Type B pancreatic cell (in vitro differentiated cells): ENCODE measurements around the gene PPP2R5B. TPM values are rescaled to one million over a fixed set of nuclear protein-coding genes. Genes with fewer than 3 reads are reported as not detected.

ENCODE experiments used
- DNase-seq: peaks from one replicate; pipeline ENCODE4 v3.0.0; 2021; ENCODE audit warnings: mixed read lengths; ENCODE audit not compliant: unreplicated experiment; ENCODE audit errors: extremely low spot score
- H3K27ac Mint-ChIP-seq: 2 replicates; pipeline ENCODE4 v1.8.0; 2021; ENCODE audit warnings: mild to moderate bottlenecking, mixed read lengths
- H3K27me3 Mint-ChIP-seq: 2 replicates; pipeline ENCODE4 v1.8.0; 2021; ENCODE audit warnings: mixed read lengths
- H3K36me3 Mint-ChIP-seq: 2 replicates; pipeline ENCODE4 v1.8.0; 2021; ENCODE audit warnings: mixed read lengths
- H3K4me1 Mint-ChIP-seq: one replicate; pipeline ENCODE4 v1.8.0; 2021; ENCODE audit warnings: mixed read lengths; ENCODE audit not compliant: unreplicated experiment
- H3K4me3 Mint-ChIP-seq: 2 replicates; pipeline ENCODE4 v1.8.0; 2021; ENCODE audit warnings: mild to moderate bottlenecking, mixed read lengths
- H3K9me3 Mint-ChIP-seq: 2 replicates; pipeline ENCODE4 v1.8.0; 2021; ENCODE audit warnings: mixed read lengths
- total RNA-seq: library from RNA; stranded (reverse); gene quantifications from 2 replicates; pipeline ENCODE4 v1.2.1, GENCODE V29; 2021; ENCODE audit warnings: low replicate concordance
- TF ChIP-seq, protein P1 (sequence below): fragments of 200-600 bp; sonication (generic); conservative IDR thresholded peaks from 2 replicates; pipeline ENCODE4 v1.5.0; 2021; ENCODE audit warnings: antibody characterized with exemption, mild to moderate bottlenecking

PPP2R5B gene
- total RNA-seq, 1 donor from 2014 or later = 19.4 TPM

DNA sequence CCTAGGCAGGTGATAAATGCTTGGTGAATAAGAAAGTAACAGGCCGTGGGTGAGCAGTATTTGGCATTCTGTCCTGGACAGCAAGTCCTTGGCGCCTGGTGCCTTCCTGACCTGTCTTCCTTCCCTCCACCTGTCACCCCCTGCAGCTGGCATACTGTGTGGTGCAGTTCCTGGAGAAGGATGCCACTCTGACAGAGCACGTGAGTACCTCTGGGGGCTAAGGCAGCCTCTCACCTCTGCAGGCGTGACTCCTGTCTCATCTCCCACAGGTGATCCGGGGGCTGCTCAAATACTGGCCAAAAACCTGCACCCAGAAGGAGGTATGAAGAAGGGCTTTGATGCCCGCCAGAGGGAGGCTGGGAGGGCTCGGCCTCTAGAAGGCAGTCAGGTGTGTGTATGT is 6.8 kb downstream of the PPP2R5B start:
- no peak overlapping the region for H3K4me3 Mint-ChIP-seq
- no peaks in the 10 kb centered on the region for H3K27me3 Mint-ChIP-seq
- H3K36me3 Mint-ChIP-seq = peaks cover 7% of the 10 kb centered on the region
- no peaks in the 10 kb centered on the region for H3K9me3 Mint-ChIP-seq
- no peak for DNase-seq
- H3K27ac Mint-ChIP-seq = no peak overlapping the region
- TF ChIP-seq, protein P1, sequence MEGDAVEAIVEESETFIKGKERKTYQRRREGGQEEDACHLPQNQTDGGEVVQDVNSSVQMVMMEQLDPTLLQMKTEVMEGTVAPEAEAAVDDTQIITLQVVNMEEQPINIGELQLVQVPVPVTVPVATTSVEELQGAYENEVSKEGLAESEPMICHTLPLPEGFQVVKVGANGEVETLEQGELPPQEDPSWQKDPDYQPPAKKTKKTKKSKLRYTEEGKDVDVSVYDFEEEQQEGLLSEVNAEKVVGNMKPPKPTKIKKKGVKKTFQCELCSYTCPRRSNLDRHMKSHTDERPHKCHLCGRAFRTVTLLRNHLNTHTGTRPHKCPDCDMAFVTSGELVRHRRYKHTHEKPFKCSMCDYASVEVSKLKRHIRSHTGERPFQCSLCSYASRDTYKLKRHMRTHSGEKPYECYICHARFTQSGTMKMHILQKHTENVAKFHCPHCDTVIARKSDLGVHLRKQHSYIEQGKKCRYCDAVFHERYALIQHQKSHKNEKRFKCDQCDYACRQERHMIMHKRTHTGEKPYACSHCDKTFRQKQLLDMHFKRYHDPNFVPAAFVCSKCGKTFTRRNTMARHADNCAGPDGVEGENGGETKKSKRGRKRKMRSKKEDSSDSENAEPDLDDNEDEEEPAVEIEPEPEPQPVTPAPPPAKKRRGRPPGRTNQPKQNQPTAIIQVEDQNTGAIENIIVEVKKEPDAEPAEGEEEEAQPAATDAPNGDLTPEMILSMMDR = no peak
- peaks cover 12% of the 10 kb centered on the region for H3K4me1 Mint-ChIP-seq

DNA sequence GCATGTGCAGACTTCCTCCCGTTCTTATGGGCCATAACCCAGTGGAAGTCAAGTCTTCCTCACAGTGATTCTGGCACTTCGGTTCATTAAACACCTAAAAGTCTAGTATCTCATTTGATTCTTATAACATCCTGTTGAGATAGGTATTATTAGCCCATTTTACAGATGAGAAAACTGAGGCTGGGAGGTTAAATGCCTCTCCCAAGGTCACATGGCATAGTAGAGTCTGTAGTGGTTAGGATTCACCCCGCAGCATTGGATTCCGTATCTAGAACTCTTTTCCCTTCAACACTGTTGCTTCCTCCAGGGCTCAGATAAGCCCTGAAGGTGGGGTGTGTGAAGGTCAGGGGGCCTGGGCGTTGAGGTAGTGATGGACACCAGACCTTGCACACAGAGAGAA is 7.8 kb downstream of the PPP2R5B start:
- H3K27ac Mint-ChIP-seq = no peak overlapping the region
- no peak for DNase-seq
- no peaks in the 10 kb centered on the region for H3K27me3 Mint-ChIP-seq
- H3K9me3 Mint-ChIP-seq = no peaks in the 10 kb centered on the region
- H3K36me3 Mint-ChIP-seq = peaks cover 7% of the 10 kb centered on the region
- H3K4me3 Mint-ChIP-seq = no peak overlapping the region
- H3K4me1 Mint-ChIP-seq = peaks cover 12% of the 10 kb centered on the region
- TF ChIP-seq, protein P1 = no peak

DNA sequence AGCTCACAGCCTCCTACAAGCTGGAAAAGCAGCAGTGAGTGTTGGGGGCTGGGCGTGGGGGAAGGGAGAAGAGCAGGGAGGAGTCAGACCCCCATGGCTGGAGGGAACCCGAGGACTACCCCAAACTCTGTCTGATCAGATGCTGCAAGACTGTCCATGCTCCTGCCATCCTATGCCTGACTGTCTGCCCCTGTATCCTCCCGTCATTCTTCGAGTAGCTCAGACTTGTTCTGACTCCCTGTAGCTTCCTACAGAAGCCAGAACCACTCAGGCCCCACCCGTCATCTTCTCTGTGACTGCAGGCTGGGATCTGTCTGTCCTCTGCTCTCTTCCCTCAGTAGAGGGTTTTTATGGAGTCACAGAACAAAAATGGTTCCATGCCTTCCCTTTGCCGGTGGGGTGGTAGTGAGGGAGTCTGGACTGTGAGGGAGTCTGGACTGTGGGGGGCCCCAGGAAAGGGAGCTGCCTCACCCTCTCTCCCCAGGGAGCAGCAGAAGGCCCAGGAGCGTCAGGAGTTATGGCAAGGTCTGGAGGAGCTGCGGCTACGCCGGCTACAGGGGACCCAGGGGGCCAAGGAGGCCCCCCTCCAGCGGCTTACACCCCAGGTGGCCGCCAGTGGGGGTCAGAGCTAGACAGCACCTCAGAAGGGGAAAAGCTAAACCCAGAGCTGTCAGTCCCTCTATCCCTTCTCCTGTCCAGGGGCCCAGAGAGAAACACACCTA is 8.9 kb downstream of the PPP2R5B start:
- H3K27me3 Mint-ChIP-seq = peaks cover 9% of the 10 kb centered on the region
- H3K36me3 Mint-ChIP-seq = peaks cover 7% of the 10 kb centered on the region
- DNase-seq = no peak
- H3K9me3 Mint-ChIP-seq = no peaks in the 10 kb centered on the region
- H3K27ac Mint-ChIP-seq = no peak overlapping the region
- no peak overlapping the region for H3K4me3 Mint-ChIP-seq
- TF ChIP-seq, protein P1 = no peak
- H3K4me1 Mint-ChIP-seq = peaks cover 12% of the 10 kb centered on the region

DNA sequence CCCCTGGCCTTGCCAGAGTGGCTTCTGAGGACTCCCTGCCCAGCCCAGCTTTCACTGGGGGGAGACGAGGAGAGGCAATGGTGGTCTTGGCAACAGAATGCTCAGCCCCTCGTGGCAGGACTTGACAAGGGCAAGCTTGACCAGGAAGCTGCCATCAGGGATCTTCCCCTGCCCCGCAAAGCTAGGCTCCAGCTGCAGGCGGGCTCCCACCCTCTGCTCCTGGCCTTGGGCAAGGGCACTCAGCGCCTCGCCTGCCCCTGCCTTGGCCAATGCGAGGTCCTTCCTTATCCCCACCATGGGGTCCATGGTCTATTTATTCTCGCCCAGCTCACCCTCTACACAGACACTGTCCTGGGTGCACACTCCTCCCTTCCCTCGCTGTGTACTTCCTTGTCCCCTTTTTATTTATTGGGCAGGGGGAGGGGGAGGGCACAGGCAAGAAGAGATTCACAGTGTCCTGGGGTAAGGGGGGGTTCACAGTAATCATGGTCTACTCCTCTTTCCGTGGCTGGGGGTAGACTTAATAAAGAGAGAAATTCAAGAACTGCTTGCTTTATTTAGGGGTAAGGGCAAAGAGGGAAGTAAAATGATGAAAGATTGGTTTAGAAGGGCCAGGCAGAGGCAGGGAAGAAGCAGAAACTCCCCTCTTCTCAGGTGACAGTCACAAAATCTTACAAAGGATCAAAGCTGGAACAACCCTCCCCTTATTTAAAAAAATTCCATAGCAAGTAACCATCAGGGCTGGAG is 9.6 kb downstream of the PPP2R5B start:
- peaks cover 12% of the 10 kb centered on the region for H3K27me3 Mint-ChIP-seq
- TF ChIP-seq, protein P1 = no peak
- peaks cover 7% of the 10 kb centered on the region for H3K36me3 Mint-ChIP-seq
- no peak overlapping the region for H3K27ac Mint-ChIP-seq
- H3K4me3 Mint-ChIP-seq = no peak overlapping the region
- DNase-seq = no peak
- peaks cover 12% of the 10 kb centered on the region for H3K4me1 Mint-ChIP-seq
- H3K9me3 Mint-ChIP-seq = no peaks in the 10 kb centered on the region

DNA sequence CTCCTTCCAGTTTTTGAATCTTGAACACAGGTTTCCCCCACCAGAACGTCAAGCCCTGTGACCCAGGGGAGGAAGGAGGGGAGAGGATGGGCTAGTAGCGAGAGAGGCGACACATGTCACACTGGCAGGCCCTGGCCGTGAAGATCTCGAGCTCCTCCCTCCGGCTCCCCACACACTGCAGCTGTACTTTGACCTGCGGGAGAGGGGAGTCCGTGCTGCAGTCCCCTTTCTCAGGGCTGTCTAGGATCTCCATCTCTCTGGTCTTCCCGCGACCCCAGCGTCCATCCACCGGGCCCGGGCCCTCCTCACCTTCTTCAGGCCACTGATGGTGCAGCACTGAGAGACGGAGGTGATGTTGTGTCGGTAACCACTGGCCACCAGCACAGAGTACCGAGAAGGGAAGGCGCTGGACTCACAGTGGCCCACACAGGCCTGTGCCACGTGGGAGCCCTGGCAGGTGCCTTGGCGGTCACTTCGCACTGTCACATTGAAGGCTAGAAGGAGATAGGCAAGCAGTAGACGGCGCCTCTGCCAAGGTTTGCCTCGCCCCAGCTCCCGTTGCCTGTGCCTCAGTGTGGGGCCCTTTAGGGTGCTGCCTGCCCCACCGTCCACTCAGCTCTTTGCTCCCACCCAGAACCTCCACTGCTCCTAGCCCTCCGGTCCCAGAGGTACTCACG is 10.3 kb downstream of the PPP2R5B start:
- Mint-ChIP-seq H3K4me3 (no peak overlapping the region), H3K27ac (peak overlapping the region; percentile 7), H3K4me1 (peaks cover 12% of the 10 kb centered on the region), H3K9me3 (no peaks in the 10 kb centered on the region), H3K27me3 (peaks cover 12% of the 10 kb centered on the region), H3K36me3 (peaks cover 7% of the 10 kb centered on the region)
- TF ChIP-seq, protein P1 = no peak
- DNase-seq = no peak
